HepG2 (cell line): Measurements from ENCODE around the gene HIRA. TPM values are rescaled to one million over a fixed set of nuclear protein-coding genes. Genes with fewer than 3 reads are reported as not detected.

Source experiments
- FOXA1 ChIP-seq, 2 experiments: fragments of 450-650 bp in 1 of 2; sonication (generic) in 1 of 2; formaldehyde crosslinking in 1 of 2; IDR thresholded peaks; 2 replicates each; pipeline versions ENCODE4 v1.4.0 to v1.6.1; 2016 to 2020; ENCODE audit warnings: missing genetic modification reagents in 1 of 2
- FOXO4 ChIP-seq: sonication (generic); formaldehyde crosslinking; conservative IDR thresholded peaks from 2 replicates; pipeline ENCODE4 v1.8.1; 2023; ENCODE audit warnings: missing genetic modification reagents
- RBM39 ChIP-seq: fragments of 200-400 bp; formaldehyde crosslinking; IDR thresholded peaks from one replicate; pipeline ENCODE4 v1.6.1; 2018; ENCODE audit warnings: antibody characterized with exemption, mild to moderate bottlenecking, low read depth, low read length; ENCODE audit not compliant: poor library complexity, severe bottlenecking
- ZNF10 ChIP-seq: sonication (generic); formaldehyde crosslinking; IDR thresholded peaks from 2 replicates; pipeline ENCODE4 v1.4.0; 2020; ENCODE audit warnings: mild to moderate bottlenecking, low read depth, missing genetic modification reagents, borderline replicate concordance
- ZNF441 ChIP-seq: sonication (generic); formaldehyde crosslinking; IDR thresholded peaks from 2 replicates; pipeline ENCODE4 v1.7.0; 2021; ENCODE audit warnings: missing genetic modification reagents, borderline replicate concordance
- polyA plus RNA-seq, 8 experiments: library from polyadenylated mRNA; depleted of rRNA in 3 of 8; stranded (reverse) in 7 of 8; unstranded in 1 of 8; fragments of >200 nt; fragmentation: Illumina TruSeq in 4 of 8; extraction: Trizol in 4 of 8; gene quantifications; 2 replicates each; pipeline versions ENCODE4 v1.2.1 to v1.2.3, GENCODE V29; 2011 to 2016; ENCODE audit warnings: low read depth in 4 of 8, missing spikeins in 1 of 8, mixed read lengths in 1 of 8; ENCODE audit not compliant: insufficient read depth in 1 of 8
- total RNA-seq, 5 experiments: library from RNA; depleted of rRNA; stranded (reverse); fragments of >200 nt; fragmentation: Illumina TruSeq; extraction: Trizol; gene quantifications; 2 replicates each; pipeline ENCODE4 v1.2.3, GENCODE V29; 2016; ENCODE audit warnings: low read depth in 1 of 5
- TF ChIP-seq, protein P1 (sequence below): sonication (generic); formaldehyde crosslinking; IDR thresholded peaks from 2 replicates; pipeline ENCODE4 v1.5.1; 2020; ENCODE audit warnings: missing genetic modification reagents, mild to moderate bottlenecking, borderline replicate concordance
- TF ChIP-seq, protein P2 (sequence below), 2 experiments: fragments of 450-650 bp in 1 of 2; sonication (generic) in 1 of 2; formaldehyde crosslinking in 1 of 2; IDR thresholded peaks; 2 replicates each; pipeline versions ENCODE4 v1.6.1 to v1.8.0; 2016 to 2022; ENCODE audit warnings: antibody characterized with exemption in 1 of 2, mild to moderate bottlenecking in 1 of 2, missing genetic modification reagents in 1 of 2
- TF ChIP-seq, protein P3 (sequence below): sonication (generic); formaldehyde crosslinking; IDR thresholded peaks from 2 replicates; pipeline ENCODE4 v1.5.1; 2020; ENCODE audit warnings: mild to moderate bottlenecking, missing genetic modification reagents, borderline replicate concordance

Gene HIRA
- total and polyA plus RNA-seq, 2 of the 13 experiments (the other 11 are each of a cell fraction or from before 2014, with no cell fraction given) = 21.5 to 29.2 TPM

GRCh38 chr22:19447330-19448075, 16.0 kb upstream of the HIRA start, which contains the start of gene C22orf39 (continued):
- TF ChIP-seq ZNF441 (0 out of 2 replicates have a peak, but pooled peaks have one; percentile 53), ZNF10 (CRISPR knock-in tag) (no peak), FOXA1 (IDR thresholded peaks at IDR 0.05) (no peak), FOXA1 (CRISPR knock-in tag; IDR thresholded peaks at IDR 0.05) (no peak), FOXO4 (CRISPR knock-in tag) (no peak), RBM39 (peak; percentile 84)
- TF ChIP-seq, protein P1, sequence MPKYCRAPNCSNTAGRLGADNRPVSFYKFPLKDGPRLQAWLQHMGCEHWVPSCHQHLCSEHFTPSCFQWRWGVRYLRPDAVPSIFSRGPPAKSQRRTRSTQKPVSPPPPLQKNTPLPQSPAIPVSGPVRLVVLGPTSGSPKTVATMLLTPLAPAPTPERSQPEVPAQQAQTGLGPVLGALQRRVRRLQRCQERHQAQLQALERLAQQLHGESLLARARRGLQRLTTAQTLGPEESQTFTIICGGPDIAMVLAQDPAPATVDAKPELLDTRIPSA (CRISPR knock-in tag) = no peak
- TF ChIP-seq, protein P2, sequence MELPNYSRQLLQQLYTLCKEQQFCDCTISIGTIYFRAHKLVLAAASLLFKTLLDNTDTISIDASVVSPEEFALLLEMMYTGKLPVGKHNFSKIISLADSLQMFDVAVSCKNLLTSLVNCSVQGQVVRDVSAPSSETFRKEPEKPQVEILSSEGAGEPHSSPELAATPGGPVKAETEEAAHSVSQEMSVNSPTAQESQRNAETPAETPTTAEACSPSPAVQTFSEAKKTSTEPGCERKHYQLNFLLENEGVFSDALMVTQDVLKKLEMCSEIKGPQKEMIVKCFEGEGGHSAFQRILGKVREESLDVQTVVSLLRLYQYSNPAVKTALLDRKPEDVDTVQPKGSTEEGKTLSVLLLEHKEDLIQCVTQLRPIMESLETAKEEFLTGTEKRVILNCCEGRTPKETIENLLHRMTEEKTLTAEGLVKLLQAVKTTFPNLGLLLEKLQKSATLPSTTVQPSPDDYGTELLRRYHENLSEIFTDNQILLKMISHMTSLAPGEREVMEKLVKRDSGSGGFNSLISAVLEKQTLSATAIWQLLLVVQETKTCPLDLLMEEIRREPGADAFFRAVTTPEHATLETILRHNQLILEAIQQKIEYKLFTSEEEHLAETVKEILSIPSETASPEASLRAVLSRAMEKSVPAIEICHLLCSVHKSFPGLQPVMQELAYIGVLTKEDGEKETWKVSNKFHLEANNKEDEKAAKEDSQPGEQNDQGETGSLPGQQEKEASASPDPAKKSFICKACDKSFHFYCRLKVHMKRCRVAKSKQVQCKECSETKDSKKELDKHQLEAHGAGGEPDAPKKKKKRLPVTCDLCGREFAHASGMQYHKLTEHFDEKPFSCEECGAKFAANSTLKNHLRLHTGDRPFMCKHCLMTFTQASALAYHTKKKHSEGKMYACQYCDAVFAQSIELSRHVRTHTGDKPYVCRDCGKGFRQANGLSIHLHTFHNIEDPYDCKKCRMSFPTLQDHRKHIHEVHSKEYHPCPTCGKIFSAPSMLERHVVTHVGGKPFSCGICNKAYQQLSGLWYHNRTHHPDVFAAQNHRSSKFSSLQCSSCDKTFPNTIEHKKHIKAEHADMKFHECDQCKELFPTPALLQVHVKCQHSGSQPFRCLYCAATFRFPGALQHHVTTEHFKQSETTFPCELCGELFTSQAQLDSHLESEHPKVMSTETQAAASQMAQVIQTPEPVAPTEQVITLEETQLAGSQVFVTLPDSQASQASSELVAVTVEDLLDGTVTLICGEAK (IDR thresholded peaks at IDR 0.05) = no peak
- TF ChIP-seq, protein P2 (CRISPR knock-in tag; IDR thresholded peaks at IDR 0.05) = no peak
- TF ChIP-seq, protein P3, sequence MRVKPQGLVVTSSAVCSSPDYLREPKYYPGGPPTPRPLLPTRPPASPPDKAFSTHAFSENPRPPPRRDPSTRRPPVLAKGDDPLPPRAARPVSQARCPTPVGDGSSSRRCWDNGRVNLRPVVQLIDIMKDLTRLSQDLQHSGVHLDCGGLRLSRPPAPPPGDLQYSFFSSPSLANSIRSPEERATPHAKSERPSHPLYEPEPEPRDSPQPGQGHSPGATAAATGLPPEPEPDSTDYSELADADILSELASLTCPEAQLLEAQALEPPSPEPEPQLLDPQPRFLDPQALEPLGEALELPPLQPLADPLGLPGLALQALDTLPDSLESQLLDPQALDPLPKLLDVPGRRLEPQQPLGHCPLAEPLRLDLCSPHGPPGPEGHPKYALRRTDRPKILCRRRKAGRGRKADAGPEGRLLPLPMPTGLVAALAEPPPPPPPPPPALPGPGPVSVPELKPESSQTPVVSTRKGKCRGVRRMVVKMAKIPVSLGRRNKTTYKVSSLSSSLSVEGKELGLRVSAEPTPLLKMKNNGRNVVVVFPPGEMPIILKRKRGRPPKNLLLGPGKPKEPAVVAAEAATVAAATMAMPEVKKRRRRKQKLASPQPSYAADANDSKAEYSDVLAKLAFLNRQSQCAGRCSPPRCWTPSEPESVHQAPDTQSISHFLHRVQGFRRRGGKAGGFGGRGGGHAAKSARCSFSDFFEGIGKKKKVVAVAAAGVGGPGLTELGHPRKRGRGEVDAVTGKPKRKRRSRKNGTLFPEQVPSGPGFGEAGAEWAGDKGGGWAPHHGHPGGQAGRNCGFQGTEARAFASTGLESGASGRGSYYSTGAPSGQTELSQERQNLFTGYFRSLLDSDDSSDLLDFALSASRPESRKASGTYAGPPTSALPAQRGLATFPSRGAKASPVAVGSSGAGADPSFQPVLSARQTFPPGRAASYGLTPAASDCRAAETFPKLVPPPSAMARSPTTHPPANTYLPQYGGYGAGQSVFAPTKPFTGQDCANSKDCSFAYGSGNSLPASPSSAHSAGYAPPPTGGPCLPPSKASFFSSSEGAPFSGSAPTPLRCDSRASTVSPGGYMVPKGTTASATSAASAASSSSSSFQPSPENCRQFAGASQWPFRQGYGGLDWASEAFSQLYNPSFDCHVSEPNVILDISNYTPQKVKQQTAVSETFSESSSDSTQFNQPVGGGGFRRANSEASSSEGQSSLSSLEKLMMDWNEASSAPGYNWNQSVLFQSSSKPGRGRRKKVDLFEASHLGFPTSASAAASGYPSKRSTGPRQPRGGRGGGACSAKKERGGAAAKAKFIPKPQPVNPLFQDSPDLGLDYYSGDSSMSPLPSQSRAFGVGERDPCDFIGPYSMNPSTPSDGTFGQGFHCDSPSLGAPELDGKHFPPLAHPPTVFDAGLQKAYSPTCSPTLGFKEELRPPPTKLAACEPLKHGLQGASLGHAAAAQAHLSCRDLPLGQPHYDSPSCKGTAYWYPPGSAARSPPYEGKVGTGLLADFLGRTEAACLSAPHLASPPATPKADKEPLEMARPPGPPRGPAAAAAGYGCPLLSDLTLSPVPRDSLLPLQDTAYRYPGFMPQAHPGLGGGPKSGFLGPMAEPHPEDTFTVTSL = peak; percentile 62; the same call in 1 of the 2 replicates
